DOHH2 (cell line): ENCODE data around the gene RBL2.

Experiments used
- H3F3A ChIP-seq: fragments of 200-600 bp; sonication (generic), shearing (Covaris generic); 2 replicates; pipeline ENCODE4 v1.6.0; 2016; ENCODE audit warnings: antibody characterized with exemption, mild to moderate bottlenecking; ENCODE audit not compliant: control insufficient read depth, insufficient read depth
- H3K27ac ChIP-seq: fragments of 200-600 bp; sonication (generic); 2 replicates; pipeline ENCODE4 v1.5.1; 2014; ENCODE audit warnings: low read depth, mild to moderate bottlenecking, low read length, moderate library complexity
- H3K27me3 ChIP-seq: fragments of 200-600 bp; sonication (generic); 2 replicates; pipeline ENCODE4 v1.6.1; 2014; ENCODE audit warnings: mild to moderate bottlenecking, low read length, mixed read lengths; ENCODE audit not compliant: control insufficient read depth
- H3K36me3 ChIP-seq: fragments of 200-600 bp; sonication (generic); 2 replicates; pipeline ENCODE4 v1.6.1; 2014; ENCODE audit warnings: mild to moderate bottlenecking, low read length, moderate library complexity, mixed read lengths; ENCODE audit not compliant: control insufficient read depth
- H3K4me1 ChIP-seq: fragments of 200-600 bp; sonication (generic); 2 replicates; pipeline ENCODE4 v1.6.1; 2014; ENCODE audit warnings: mild to moderate bottlenecking, low read length, mixed read lengths; ENCODE audit not compliant: control insufficient read depth
- H3K4me2 ChIP-seq: fragments of 200-600 bp; sonication (generic); 2 replicates; pipeline ENCODE4 v1.6.0; 2014; ENCODE audit warnings: mild to moderate bottlenecking, low read length, moderate library complexity
- H3K4me3 ChIP-seq: fragments of 200-600 bp; sonication (generic); 2 replicates; pipeline ENCODE4 v1.5.1; 2014; ENCODE audit warnings: mild to moderate bottlenecking, low read length, mixed read lengths
- H3K79me2 ChIP-seq: fragments of 200-600 bp; sonication (generic); 2 replicates; pipeline ENCODE4 v1.6.1; 2014; ENCODE audit warnings: mild to moderate bottlenecking, low read length, mixed read lengths; ENCODE audit not compliant: control insufficient read depth
- H3K9me2 ChIP-seq: fragments of 200-600 bp; sonication (generic); replicated peaks from 2 replicates; pipeline ENCODE4 v1.6.1; 2014; ENCODE audit warnings: mild to moderate bottlenecking, low read length, mixed read lengths; ENCODE audit not compliant: control insufficient read depth
- H3K9me3 ChIP-seq: fragments of 200-600 bp; sonication (generic); 2 replicates; pipeline ENCODE4 v1.6.1; 2014; ENCODE audit warnings: antibody characterized with exemption, low read length, mixed read lengths; ENCODE audit not compliant: control insufficient read depth, insufficient read depth
- H4K20me1 ChIP-seq: fragments of 200-600 bp; sonication (generic); 2 replicates; pipeline ENCODE4 v1.6.0; 2014; ENCODE audit warnings: low read depth, mild to moderate bottlenecking, antibody characterized with exemption, low read length, moderate library complexity; ENCODE audit not compliant: control insufficient read depth, insufficient read depth
- EZH2phosphoT487 ChIP-seq: fragments of 200-600 bp; sonication (generic); IDR thresholded peaks from 2 replicates; pipeline ENCODE4 v1.6.1; 2017; ENCODE audit warnings: borderline replicate concordance, mild to moderate bottlenecking, antibody characterized with exemption, low read length, moderate library complexity, mixed read lengths
- TF ChIP-seq, protein P1 (sequence below): fragments of 200-600 bp; sonication (generic); IDR thresholded peaks from one replicate; pipeline ENCODE4 v1.5.1; 2014; ENCODE audit warnings: antibody characterized with exemption, mild to moderate bottlenecking, low read depth, low read length; ENCODE audit not compliant: poor library complexity, severe bottlenecking

The RBL2 gene

DNA sequence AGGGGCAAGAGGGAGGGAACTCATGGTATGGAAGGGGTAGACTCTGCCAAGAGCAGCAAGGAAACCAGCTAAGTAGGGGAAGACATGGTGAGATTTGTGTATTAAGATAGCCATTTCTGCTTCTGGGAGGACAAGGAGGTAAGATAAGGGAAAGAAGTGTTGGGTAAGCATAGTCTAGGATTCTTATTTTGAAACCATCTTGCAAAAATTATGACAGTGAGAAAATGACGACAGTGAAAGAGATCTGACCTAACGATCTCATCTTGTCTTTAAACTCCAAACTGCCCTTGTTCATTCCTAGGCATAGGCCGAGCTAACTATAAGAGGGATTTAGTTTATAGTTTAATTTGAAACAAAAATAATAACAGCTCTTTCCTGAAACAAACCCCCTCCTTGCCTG, 5.6 kb upstream of the RBL2 start:
- no peaks in the 10 kb centered on the region for H3K9me2 ChIP-seq
- 0 out of 2 replicates have a peak, but pooled peaks cover 4% of the 10 kb centered on the region for H3K27me3 ChIP-seq
- H3F3A ChIP-seq = no peaks in the 10 kb centered on the region
- peaks cover 11% of the 10 kb centered on the region for H3K9me3 ChIP-seq
- no peak overlapping the region for H3K4me3 ChIP-seq
- no peak overlapping the region for H3K27ac ChIP-seq
- H3K79me2 ChIP-seq = no peaks in the 10 kb centered on the region
- no peaks in the 10 kb centered on the region for H3K36me3 ChIP-seq
- H4K20me1 ChIP-seq = no peaks in the 10 kb centered on the region
- H3K4me1 ChIP-seq = peaks cover under 1% of the 10 kb centered on the region
- no peak overlapping the region for H3K4me2 ChIP-seq
- TF ChIP-seq EZH2phosphoT487 = no peak
- TF ChIP-seq, protein P1, sequence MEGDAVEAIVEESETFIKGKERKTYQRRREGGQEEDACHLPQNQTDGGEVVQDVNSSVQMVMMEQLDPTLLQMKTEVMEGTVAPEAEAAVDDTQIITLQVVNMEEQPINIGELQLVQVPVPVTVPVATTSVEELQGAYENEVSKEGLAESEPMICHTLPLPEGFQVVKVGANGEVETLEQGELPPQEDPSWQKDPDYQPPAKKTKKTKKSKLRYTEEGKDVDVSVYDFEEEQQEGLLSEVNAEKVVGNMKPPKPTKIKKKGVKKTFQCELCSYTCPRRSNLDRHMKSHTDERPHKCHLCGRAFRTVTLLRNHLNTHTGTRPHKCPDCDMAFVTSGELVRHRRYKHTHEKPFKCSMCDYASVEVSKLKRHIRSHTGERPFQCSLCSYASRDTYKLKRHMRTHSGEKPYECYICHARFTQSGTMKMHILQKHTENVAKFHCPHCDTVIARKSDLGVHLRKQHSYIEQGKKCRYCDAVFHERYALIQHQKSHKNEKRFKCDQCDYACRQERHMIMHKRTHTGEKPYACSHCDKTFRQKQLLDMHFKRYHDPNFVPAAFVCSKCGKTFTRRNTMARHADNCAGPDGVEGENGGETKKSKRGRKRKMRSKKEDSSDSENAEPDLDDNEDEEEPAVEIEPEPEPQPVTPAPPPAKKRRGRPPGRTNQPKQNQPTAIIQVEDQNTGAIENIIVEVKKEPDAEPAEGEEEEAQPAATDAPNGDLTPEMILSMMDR = no peak

DNA sequence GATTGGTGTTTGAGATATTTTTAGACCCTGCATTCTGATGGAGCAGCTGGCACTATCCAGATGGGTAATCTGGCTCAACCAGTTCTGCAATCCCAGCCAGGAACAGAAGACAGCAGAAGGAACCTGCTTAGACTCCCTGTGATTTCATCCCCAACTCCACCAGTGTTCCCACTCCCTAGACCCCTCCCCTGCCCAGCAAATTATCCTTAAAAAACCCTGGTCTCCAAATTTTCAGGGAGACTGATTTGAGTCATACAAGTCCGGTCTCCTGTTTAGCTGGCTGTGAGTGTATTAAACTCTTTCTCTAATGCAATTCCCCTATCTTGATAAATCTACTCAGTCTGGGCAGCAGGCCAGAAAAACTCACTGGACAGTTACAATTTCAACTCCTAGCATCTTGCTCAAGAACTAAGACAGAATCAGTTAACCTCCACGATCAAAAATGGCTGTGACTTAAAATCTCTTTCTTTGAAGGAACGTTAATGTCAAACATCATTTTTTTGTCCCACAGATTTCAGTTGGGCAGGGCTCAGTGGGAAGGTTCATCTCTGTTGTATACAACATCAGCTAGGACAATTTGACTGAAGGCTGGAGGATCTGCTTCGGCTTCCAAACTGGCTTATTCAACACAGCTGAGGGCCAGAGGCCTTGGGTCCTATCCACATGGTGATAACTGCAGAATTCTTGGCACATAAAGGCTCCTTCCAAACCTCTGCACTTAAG, 4.9 kb upstream of the RBL2 start:
- peaks cover under 1% of the 10 kb centered on the region; the same call in 1 of the 2 replicates for H3K79me2 ChIP-seq

DNA sequence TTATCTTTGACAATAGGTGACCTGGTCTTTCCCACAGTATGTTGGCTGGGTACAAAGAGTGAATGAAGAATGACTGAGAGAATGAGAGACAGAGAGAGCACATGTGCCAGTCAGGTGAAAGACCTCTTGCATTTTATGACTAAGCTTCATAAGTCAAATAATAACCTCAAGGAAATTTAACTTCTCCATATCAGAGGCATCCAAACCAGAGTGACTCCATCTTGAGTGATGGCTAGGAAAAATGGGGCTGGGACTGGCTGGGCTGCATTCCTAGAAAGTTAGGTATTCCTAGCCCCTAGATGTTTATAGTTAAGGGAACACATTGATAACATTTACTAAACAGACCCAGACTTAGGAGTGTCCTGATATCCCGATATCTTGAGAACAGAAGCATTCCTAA, 3.9 kb upstream of the RBL2 start:
- H3K4me3 ChIP-seq = no peak overlapping the region
- H4K20me1 ChIP-seq = no peaks in the 10 kb centered on the region
- H3K9me2 ChIP-seq = no peaks in the 10 kb centered on the region
- H3K27me3 ChIP-seq = 0 out of 2 replicates have a peak, but pooled peaks cover 4% of the 10 kb centered on the region
- H3F3A ChIP-seq = peaks cover 5% of the 10 kb centered on the region; the same call in 1 of the 2 replicates
- H3K4me2 ChIP-seq = no peak overlapping the region
- H3K36me3 ChIP-seq = no peaks in the 10 kb centered on the region
- H3K79me2 ChIP-seq = peaks cover 10% of the 10 kb centered on the region
- no peak overlapping the region for H3K27ac ChIP-seq
- no peaks in the 10 kb centered on the region for H3K9me3 ChIP-seq
- H3K4me1 ChIP-seq = peaks cover 6% of the 10 kb centered on the region
- no peak for TF ChIP-seq EZH2phosphoT487
- TF ChIP-seq, protein P1 = no peak

More for the DNA sequence above, 4.9 kb upstream of the RBL2 start:
- H3K27me3 ChIP-seq = 0 out of 2 replicates have a peak, but pooled peaks cover 4% of the 10 kb centered on the region
- H3K9me3 ChIP-seq = peaks cover 6% of the 10 kb centered on the region
- no peaks in the 10 kb centered on the region for H3F3A ChIP-seq
- H3K36me3 ChIP-seq = no peaks in the 10 kb centered on the region
- H3K4me1 ChIP-seq = peaks cover 6% of the 10 kb centered on the region
- TF ChIP-seq, protein P1 = no peak
- TF ChIP-seq EZH2phosphoT487 = no peak
- no peak overlapping the region for H3K4me2 ChIP-seq
- H4K20me1 ChIP-seq = no peaks in the 10 kb centered on the region
- no peaks in the 10 kb centered on the region for H3K9me2 ChIP-seq
- H3K27ac ChIP-seq = no peak overlapping the region
- H3K4me3 ChIP-seq = no peak overlapping the region
